NCI-H774 (cell line): ENCODE measurements around the gene COPS7B.
A peak's percentile ranks its signal among the peaks of the same experiment; 100 is the strongest.
"Not testable (repeated sequence)": the region's sequence is repeated elsewhere in the genome, so short reads cannot be mapped to it uniquely, and the experiment has no call there.

Experiments used
- DNase-seq: peaks from one replicate; lab custom pipeline; 2025; lab: John Stamatoyannopoulos, UW

COPS7B gene

DNA sequence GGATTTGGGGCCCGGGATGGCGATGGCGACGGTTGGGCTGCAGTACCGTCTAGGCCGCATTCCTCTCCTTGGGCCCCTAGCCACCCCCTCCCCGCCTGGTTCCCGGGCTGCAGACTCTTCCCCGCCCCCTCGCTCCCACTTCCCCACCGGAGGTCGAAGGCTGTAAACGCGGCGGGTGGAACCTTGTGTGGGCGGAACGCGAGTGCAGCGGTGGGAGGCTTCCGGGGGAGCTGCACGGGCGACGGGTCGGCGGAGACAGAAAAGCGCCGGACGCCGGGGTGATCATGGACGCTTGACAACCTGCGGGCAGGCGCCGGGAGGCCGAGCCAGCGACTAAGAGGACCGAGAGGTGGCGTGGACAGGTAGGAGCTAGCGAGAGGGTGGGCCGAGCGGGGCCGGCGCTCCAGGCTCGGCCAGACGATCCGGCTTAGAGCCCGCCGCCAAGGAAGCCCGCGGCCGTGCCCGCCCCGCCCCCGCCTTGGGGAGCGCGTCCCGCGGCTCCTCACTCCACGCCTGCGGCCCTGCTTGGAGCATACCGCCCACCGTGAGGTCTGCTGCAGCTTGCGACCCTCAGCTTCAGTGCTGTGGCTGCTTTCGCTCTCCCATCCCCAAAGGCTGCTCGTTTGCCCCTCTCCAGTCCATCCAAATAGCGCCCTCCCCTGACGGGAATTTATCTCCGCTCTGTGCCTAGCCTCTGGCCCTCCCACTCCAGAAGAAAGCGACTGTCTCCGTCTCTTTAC is at the start of gene COPS7B:
TSS of gene COPS7B (plus strand) at position 269 of the 740 bp plus-strand sequence. CDS start 2,126 bp downstream, outside the sequence.
- DNase-seq: peak; percentile 67

DNA sequence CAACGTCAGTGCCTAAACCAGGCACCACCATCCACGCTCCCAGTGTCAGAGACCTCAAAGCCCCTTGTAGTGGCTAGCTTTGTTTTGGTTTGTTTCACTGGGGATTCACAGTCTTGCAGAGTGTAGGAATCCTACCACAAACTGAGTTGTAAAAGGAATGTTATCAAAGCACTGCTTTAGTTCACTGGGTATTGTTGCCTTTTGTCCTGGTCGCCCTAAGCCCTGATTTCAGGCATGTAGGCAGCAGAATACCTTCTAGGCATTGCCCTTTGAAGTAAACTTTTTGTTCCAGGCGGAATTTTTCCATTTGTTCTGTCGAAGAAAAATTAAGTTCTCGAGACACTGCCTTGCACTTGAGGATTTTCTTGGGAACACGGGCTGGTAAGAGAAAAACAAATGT is 48.5 kb upstream of the COPS7B start:
- DNase-seq: no peak

- DNase-seq: no peak
Observed at GRCh38 chr2:231743376-231744116, 42.7 kb upstream of the COPS7B start.

DNA sequence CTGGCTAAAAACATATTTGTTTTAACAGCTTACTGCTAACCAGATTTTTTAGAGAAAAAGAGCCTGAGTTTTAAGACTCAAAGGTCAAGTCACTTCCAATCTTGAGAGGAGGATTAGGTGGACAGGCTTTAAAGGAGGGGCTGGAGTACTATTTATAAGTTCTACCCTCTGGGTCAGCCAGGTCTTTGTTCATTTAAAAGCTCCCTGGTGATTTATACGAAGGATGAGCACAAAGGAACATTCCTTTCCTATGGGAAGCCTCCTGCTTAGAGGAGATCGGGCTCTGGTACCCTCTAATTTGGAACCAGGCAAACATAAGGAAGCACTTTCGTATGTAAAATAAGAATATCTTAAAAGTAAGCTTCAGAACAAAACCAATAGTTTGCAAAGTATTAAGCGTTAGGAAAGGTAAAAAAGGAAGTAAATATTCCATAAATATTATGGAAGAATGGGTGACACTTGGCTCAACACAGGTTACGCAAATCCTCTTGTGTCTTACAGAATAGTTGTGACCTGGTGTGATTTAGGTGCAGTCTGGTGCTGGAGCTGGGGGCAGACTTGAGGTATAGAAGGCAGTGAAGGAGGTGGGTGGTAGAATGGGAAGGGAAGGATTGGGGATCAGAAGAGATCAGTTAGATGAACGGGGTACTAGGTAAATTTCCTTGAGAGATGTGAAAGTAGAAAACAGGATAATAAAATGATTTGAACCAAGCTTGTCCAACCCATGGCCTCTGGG is 40.8 kb upstream of the COPS7B start:
- no peak for DNase-seq

DNA sequence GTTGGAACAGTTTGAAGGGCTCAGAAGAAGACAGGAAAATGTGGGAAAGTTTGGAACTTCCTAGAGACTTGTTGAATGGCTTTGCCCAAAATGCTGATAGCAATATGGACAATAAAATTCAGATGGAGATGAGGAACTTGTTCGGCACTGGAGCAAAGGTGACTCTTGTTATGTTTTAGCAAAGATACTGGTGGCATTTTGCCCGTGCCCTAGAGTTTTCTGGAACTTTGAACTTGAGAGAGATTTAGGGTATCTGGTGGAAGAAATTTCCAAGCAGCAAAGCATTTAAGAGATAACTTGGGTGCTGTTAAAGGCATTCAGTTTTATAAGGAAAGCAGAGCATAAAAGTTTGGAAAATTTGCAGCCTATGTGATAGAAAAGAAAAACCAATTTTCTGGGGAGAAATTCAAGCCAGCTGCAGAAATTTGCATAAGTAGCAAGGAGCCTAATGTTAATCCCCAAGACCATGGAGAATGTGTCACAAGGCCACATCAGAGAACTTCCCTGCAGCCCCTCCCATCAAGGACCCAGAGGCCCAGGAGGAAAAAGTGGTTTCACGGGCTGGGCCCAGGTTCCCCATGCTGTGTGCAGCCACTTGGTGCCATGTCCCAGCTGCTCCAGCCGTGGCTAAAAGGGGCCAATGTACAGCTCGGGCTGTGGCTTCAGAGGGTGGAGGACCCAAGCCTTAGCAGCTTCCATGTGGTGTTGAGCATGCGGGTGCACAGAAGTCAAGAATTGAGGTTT is 37.9 kb upstream of the COPS7B start:
- not testable (repeated sequence) for DNase-seq

GRCh38 chr2:231749016-231749415 is 37.2 kb upstream of the COPS7B start:
- not testable (repeated sequence) for DNase-seq

DNA sequence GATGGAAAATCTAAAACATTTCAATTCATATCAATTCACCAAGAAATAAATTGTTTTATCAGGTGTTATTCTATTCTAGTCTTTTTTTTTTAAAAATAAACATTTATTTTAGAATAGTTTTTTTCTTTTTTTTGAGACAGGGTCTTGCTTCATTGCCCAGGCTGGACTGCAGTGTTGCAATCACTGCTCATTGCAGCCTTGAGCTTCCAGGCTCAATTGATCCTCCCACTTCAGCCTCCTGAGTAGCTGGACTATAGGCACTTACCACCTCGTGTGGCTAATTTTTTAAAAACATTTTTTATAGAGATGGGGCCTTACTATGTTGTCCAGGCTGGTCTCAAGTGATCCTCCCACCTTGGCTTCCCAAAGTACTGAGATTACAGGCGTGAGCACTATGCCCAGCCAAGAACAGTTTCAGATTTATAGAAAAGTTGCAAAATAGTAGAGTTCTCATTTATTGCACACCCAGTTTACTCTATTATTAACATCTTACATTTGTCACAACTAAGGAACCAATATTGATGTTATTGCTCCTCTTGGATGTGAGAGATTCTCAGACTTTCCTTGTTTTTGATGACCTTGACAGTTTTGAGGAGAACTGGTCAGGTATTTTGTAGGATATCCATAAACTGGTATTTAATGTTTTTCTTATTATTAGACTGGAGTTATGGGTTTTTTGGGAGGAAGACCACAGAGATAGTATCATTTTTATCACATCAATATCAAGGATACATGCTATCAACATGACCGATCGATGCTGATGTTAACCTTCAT is 35.0 kb upstream of the COPS7B start:
- DNase-seq: no peak

- DNase-seq: no peak
Observed at GRCh38 chr2:231752061-231752460, 34.2 kb upstream of the COPS7B start.

- DNase-seq: no peak
Observed at GRCh38 chr2:231761735-231762134, 24.5 kb upstream of the COPS7B start.

DNA sequence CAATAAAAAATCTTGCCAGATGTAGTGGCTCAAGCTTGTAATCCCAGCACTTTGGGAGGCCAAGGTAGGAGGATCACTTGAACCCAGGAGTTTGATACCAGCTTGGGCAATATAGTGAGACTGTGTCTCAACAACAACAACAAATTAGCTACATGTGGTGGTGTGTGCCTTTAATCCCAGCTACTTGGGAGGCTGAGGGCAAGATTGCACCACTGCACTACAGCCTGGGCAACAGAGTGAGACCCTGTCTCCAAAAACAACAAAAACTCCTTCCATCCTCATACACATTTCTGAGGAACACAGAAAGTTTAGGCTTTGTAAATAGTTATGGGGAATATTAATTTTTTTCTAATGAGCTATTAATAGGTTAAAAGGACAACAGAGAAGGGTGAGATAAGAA is 22.1 kb upstream of the COPS7B start:
- DNase-seq: no peak

DNA sequence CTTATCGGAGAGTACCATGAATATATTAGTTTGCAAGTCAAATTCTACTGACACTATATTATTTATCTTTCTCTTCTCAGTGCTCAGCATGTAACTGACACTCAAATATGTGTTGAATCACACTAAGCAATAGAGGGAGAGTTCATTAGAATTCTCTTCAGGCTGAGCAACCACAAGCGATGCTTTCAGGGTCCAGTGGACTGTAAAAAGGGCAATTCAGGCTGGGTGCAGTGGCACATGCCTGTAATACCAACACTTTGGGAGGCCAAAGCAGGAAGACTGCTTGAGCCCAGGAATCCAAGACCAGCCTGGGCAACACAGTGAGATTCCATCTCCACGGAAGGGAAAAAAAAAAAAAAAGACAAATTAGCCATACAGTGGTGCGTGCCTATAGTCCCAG is 21.5 kb upstream of the COPS7B start:
- no peak for DNase-seq

GRCh38 chr2:231765496-231765929 is 20.7 kb upstream of the COPS7B start:
- no peak for DNase-seq

- no peak for DNase-seq
Observed at GRCh38 chr2:231769170-231770136, 16.8 kb upstream of the COPS7B start.

DNA sequence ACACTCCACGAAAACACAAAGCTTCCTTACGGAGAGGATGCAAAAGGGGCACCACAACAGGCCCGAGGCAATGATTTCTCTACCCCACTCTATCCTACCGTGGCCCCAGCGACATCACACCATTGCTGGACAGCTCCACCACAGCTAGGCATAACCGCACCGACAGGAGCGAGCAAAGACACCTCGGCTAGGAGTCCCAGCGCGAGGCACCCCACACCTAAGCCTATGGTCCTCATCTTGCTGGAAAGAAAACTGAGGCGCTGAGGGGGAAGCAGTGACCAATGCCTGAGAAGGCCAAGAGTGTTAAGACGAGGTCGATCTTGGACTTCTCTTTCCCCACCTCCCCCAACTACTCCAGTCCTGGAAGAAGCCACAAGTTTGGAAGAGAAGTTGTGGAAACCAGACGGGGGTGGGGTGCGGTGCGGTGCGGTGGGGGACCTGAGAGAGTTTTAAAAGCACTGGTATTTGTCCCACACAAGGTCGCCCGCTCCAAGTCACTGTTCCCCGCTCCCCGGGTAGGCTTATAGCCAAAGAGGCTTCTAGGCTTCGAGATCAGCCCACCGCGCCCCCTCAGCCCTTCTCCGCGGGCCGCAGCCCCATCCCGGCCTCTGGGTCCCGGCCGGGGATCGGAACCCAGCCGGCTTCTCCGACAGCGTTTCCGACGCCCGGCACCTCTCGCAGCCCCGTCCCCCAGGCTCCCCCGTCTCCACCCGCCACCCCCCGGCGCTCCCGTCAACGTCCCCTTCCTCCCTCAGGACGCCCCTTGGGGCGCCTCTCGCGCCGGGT is 5.9 kb upstream of the COPS7B start:
- no peak for DNase-seq

- DNase-seq: peak; percentile 96
Observed at GRCh38 chr2:231780909-231781797, 5.1 kb upstream of the COPS7B start, which contains the start of gene PDE6D. Gene PDE6D, minus strand, starts transcription at chr2:231781282. Its CDS starts 168 bp downstream, at chr2:231781114.

DNA sequence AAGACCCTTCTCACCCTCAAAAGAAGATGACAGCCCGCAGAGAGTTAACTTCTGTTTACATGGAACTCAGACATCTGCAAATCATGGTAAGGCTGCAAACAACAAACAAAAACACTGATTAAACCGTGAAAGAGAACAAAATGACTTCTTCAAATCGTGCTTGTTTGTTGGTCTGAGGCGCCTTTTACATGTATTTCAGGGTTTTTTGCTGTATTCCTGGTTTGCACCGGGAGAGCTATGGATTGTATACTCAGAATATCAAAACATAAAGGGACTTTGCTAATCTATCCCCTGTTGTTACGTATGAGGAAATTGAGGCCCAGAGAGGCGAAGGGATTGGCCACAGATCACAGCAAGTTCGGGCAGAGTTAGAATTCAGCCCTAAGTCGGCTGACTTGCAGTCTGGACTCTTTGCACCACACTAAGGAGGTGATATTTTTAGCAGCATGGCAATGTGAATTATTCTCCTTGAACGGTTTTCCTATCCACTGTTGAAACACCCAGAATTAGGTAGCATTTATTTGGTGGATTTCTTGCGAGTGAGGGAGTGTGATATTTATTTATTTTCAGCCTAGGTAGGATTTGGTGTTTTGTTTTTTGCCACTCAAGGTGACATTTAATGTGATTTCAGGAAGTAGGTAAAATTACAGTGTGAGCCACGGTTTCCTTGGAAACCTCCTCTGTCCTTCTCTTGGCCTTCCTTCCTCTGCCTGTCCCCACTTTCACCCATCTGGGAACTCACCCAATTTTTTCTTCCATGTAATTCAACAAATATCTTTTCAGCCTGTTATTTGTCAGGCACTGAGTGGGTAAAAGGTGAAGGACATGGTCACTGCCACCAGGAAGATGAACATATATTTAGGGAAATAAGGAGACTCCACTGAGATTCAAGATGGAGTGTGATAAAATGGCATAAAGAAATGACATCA is 4.2 kb upstream of the COPS7B start:
- no peak for DNase-seq

GRCh38 chr2:231785413-231785812 is 832 bp upstream of the COPS7B start:
- no peak for DNase-seq
